LNCAP (cell line): ENCODE results near the gene PUS1.

Experiments used
- TF ChIP-seq, protein P1 (sequence below): fragments of 450-650 bp; IDR thresholded peaks from 2 replicates; pipeline ENCODE4 v1.5.1; 2017; ENCODE audit warnings: mild to moderate bottlenecking

PUS1 gene

GRCh38 chr12:131900397-131900796, 28.7 kb upstream of the PUS1 start:
- TF ChIP-seq, protein P1, sequence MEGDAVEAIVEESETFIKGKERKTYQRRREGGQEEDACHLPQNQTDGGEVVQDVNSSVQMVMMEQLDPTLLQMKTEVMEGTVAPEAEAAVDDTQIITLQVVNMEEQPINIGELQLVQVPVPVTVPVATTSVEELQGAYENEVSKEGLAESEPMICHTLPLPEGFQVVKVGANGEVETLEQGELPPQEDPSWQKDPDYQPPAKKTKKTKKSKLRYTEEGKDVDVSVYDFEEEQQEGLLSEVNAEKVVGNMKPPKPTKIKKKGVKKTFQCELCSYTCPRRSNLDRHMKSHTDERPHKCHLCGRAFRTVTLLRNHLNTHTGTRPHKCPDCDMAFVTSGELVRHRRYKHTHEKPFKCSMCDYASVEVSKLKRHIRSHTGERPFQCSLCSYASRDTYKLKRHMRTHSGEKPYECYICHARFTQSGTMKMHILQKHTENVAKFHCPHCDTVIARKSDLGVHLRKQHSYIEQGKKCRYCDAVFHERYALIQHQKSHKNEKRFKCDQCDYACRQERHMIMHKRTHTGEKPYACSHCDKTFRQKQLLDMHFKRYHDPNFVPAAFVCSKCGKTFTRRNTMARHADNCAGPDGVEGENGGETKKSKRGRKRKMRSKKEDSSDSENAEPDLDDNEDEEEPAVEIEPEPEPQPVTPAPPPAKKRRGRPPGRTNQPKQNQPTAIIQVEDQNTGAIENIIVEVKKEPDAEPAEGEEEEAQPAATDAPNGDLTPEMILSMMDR: no peak

- TF ChIP-seq, protein P1: no peak
Measured at GRCh38 chr12:131901431-131902331, 27.4 kb upstream of the PUS1 start.

- TF ChIP-seq, protein P1: no peak
Measured at GRCh38 chr12:131902332-131903241, 26.5 kb upstream of the PUS1 start.

GRCh38 chr12:131903270-131904255, 25.5 kb upstream of the PUS1 start:
- TF ChIP-seq, protein P1: no peak

DNA sequence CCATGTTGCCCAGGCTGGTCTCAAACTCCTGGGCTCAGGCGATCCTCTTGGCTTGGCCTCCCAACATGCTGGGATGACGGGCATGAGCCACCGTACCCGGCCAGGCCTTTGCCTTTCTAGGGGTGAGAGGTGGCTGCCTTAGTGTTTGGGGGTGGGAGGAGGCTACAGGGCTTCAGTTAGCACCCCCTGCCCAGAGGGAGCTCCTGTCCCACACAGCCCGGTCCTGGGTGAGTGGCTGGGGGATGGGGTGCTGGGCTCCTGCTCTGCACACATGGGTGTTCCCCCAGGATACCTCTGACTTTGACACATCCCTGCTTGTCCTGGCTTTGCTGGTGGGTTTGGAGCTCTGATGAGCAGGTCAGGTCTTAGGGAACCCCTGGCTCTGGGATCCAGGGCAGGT, 24.7 kb upstream of the PUS1 start:
- TF ChIP-seq, protein P1: no peak

GRCh38 chr12:131905081-131905629, 23.9 kb upstream of the PUS1 start:
- TF ChIP-seq, protein P1: no peak
